Renal cortex interstitium (tissue), 11 donors: ENCODE measurements around the gene SS18L1. TPM values are rescaled to one million over a fixed set of nuclear protein-coding genes. Genes with fewer than 3 reads are reported as not detected.

Experiments used
- DNase-seq, 11 donors: peaks; one replicate each; pipeline ENCODE4 v3.0.0-alpha.2; 2013; ENCODE audit warnings: low read depth in 9 of 11, low spot score in 4 of 11; ENCODE audit errors: extremely low read depth in 1 of 11
- polyA plus RNA-seq, 3 donors: library from polyadenylated mRNA; unstranded; fragments of 120-200 nt; gene quantifications; one replicate each; pipeline ENCODE4 v1.2.1, GENCODE V29; 2013; ENCODE audit not compliant: insufficient read length in 3 of 3

The SS18L1 gene
- polyA plus RNA-seq, 3 donors, result 18.6 to 25.7 (median 19.7) TPM

DNA sequence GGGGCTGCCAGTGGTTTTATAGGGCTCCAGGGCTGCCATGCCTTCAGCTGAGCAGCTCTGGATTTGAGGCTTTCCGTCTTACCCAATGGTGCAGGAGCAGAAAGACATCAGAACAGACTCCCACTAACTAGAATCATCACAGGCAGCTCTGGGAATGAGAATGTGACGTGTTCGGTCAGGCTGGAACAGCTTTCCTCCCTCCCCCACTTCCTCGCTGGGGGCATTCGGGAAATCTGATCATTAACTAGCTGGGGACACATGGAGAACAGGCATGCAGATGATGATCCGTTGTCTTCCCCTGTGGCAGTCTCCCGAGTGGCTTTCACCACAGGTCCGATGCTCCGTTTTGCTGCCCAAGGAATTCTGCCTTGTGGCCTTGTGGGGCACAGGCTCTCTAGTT is 33.7 kb downstream of the SS18L1 start:
- peak in 1 of 11 donors; percentile 37 for DNase-seq

DNA sequence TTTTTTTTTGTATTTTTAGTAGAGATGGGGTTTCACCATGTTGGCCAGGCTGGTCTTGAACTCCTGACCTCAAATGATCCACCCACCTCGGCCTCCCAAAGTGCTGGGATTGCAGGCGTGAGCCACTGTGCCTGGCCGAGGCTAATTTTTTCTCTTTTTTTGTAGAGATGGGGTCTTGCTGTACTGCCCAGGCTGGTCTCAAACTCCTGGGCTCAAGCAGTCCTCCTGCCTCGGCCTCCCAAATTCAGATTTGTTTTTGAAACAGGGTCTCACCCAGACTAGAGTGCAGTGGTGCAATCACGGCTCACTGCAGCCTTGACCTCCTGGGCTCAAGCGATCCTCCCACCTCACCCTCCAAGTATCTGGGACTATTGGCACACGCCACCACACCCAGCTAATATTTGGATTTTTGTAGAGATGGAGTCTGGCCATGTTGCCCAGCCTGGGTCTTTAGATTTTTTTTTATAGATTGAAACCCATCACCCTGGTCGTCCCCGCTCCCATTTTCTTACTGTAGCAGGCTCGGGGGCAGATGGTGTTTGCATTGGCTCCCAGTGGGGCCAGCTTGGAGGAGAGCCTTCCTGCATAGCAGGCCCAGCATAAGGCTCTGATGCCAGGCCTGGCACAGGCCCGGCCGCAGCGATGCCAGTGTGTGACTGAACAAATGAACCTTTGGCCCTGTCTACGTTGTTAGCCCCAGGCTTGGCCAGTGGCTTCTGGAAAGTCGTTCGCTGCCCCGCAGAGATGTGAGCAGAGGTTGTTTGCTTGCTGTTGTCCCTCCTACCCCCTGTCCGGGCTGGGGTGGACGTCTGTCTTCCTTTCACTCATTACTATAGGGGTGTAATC is 35.0 kb downstream of the SS18L1 start:
- DNase-seq, result no peak

GRCh38 chr20:62179162-62179504 is 35.6 kb downstream of the SS18L1 start:
- DNase-seq, result no peak

DNA sequence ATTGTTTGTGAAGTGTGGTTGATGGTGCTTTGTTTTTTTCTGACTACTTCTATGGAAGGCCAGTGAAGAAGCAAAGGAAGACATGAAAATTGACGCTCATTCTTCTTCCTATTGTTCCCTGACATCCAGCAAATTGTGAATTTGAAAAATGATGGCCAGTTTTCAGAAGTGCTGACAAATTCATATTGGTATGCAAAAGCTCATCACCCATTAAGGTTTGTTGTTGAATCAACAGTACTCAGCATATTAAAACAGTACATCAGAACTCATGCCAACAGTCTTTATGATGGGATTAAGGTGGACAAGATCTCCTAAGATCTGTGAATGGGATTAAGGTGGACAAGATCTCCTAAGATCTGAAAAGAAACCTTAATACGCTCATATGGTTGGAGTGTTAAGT is 38.2 kb downstream of the SS18L1 start:
- DNase-seq, result no peak

DNA sequence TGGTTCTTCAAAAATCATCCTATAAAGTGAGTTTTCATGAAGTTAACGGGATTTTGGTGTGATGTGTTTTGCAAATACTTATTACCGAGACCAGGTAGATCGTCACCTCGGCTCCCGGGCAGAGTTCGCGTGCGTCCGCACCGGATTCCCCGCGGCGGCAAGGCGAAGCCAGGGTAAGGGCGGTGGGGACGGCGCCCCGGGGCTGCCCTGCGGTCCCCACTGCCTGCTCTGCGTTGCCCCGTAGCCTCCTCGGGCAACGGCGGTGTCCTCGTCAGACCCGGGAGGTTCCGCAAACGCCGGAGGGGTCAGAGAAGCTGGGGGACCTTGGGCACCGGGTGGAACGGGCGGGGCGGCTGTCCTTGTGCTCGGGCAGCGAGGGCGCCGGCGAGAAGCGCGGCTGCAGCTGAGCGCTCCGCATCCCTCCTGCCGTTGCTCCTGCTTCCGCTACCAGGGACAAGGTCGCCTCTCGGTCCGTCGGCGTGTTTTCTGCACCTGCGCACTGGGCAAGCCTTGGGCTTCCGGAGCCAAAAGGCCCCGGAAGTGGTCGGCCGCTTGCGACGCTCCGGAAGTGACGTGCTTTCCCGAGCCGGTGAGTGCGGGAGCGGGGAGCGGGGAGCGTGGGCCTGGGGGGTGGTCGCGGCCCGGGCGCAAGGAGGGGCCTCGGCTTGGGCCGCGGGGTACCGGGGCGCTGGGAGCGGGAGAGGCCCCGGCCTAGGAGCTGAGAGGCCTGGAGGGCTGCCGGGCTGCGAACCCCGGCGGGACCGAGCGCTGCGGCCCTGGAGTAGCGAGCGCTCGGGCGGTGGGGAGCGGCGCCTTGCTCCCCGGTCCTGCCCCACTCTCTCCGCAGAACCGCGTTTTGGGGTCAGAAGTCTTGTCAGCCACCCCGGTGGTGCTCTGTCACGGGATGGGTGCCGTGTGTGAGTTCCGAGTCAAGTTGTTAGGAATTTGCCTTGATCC is 39.2 kb downstream of the SS18L1 start, which contains the start of gene MTG2:
MTG2 (plus strand) TSS at position 560 of the 957 bp plus-strand sequence. CDS start 10,393 bp downstream, outside the sequence.
- peak; percentile 86 to 96 (median 93) for DNase-seq

GRCh38 chr20:62183426-62184142 is 40.0 kb downstream of the SS18L1 start:
- no peak for DNase-seq

DNA sequence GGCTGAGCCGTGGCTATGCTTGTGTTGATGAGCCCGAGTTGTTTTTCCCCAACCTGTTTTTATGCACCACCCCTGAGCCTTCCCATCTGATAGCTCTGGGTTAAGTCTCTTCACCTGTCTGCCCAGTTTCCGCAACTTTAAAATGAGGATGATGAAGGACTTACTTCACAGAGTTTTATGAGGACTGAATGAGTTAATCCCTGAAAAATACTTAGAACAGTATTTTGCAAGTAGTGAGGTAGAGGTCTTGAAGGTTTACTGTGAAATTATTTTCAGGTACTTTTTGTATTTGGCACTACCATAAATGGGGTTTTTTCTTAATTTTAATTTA is 42.5 kb downstream of the SS18L1 start:
- DNase-seq, result no peak

DNA sequence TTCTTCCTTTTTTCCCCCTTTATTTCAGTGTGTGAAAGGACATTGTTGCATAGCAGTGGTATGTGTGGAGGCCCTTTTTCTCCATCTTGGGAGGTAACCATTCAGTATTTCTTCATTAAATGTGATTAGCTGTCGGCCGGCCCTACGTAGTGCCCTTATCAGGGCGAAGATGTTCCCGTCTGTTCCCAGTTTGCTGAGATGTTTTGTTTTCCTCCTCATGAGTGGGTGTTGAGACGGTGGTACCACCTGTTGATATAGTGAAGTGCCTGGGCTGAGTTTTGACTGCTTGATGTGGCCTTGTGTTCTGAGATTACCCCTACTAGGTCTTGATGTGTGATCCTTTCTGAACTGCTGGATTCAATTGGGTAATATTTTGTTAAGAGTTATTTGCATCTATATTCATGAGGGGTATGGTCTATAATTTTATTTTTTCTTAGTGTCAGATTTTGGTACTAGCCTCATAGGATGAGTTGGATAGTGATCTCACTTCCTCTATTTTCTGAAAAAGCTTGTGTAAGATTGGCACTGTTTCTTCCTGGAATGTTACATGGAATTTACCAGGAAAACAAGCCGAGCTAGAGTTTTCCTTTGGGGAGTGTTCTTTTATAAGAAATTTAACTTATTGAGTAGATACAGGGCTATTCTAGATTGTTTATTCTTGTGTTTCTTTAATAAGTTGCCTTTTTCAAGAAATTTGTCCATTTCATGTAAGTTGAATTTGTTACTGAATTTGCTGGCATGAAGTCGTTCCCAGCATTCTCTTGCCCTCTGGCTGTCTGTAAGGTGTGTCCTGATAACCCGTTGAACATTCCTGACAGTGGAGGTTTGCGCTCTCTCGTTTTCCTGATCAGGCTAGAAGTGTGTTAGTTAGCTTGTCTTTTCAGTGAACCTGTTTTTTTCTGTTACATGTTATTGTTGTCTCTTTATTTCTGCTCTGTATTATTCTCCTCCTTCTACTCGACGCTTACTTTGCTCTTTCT is 43.6 kb downstream of the SS18L1 start:
- DNase-seq, result no peak

DNA sequence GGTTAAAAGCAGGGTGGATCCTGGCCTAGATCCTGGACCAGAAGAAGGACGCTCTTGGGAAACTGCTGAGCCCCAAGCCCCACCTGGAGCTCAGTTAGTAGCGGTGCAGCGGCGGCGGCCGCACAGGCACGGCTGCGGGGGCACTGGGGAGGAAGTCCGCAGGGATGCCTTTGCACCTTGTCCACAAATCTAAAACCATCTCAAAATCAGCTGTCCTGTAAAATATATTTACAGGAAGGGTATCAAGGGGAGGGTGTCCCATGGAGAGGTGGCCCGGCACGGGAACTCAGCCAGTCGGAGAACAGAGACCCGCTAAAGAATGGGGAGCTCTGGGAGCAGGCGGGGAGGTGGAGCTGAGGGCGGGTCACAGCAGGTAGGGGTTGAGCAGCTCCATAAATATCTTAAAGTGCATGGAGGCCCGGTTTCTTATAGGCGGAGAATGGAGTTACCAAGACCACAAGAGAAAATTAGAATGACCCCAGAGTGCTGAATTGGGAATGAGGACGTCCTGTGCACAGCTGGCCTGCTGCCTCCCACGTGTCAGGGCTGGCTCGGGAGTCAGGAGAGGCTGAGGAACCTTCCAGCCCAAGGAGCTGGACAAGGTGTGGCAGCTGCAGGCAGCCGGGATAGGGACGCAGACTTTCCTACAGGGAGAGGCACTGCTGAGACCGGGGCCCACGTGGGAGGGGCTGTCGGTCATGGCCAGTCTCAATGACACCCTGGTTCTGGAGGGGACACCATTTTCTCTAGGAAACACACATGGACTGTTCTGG is 47.3 kb downstream of the SS18L1 start:
- DNase-seq, result no peak

DNA sequence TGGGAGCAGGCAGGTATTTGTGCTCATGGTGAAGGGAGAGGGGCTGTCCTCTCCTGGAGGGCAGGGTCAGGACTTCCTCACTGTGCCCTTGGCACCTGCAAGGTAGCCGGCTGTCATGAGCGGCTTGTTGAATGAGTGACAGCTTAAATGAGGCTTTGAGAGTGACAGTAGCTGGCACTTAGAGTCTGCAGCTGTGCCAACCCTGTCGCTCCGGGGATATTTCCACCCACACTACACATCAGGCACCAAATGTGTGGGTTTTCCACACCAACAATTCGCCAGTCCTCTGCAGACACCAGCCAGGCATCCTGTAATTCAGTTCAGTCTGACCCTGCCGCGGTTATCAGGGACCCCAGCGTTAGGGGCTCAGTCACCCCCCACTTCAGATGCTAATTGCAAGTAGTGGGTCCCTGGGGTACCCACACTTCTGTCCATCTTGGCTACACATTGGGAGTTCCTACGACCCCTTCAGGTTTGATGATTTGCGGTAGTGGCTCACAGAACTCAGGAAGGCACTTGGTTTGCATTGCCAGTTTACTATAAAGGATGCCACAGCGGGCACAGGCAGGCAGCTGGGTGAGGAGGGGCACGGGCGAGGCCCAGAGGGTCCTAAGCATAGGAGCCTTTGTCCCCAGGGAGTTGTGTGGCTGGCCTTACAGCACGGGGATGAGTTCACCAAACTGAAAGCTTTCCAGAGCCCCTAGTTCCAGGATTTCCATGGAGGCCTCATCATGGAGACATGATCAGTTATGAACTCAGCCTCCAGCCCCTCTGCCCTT is 48.4 kb downstream of the SS18L1 start:
- DNase-seq, result no peak

DNA sequence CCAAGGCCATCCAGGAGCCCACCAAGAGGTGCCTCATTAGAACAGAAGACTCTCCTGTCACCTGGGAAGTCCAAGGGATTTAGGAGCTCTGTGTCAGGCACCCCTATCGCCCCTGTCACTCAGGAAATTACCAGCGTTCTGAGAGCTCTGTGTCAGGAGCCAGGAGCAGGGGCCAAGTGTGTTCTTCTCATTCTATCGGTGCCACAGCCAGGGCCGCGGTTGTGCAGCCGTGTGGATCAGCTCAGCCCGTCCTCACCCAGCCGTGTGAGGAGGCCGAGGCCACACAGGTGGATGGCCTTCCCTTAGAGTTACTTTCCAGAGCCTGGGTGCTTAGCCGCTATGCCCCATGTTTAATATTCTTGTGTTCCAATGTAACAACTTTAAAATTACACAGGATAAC is 49.1 kb downstream of the SS18L1 start:
- no peak for DNase-seq

DNA sequence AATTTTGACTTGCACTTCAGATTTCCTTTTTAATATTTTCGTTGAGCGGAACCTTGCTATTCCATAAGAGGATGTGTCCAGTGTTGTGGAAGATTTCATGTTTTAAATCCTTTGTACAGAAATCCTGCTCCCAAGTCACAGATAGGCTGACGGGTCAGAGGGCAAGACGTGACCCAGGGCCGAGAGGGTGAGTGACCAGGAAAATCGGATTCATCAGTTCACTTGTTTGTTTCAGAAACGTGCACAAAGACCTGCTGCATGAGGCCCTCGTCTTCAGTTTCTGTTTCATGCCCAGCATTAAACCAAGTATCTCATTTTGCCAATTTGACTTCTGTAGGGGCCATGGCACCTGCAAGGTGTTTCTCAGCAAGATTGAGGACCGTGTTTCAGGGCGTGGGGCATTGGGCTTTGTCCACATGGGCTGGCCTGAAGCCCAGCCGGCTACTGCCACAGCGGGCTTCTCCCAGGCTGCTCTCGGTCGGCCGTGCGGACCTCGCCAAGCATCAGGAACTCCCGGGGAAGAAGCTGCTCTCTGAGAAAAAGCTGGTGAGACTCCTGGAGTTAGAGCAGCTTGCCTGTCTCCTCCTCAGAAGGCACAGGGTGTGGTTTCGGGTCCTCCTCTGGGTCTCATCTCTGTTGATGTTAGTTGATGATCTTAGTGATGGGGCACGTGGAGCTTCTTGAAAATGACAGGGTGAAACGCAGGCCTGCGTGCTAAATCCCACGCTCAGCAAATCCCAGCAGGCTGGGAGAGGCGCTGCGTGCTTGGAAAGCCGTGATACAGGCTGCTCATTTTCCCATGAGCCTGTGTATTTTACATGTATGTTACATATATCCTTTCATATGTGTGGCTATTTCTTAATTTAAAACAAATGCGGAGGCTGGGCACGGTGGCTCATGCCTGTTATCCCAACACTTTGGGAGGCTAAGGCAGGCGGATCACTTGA is 49.8 kb downstream of the SS18L1 start:
- no peak for DNase-seq

DNA sequence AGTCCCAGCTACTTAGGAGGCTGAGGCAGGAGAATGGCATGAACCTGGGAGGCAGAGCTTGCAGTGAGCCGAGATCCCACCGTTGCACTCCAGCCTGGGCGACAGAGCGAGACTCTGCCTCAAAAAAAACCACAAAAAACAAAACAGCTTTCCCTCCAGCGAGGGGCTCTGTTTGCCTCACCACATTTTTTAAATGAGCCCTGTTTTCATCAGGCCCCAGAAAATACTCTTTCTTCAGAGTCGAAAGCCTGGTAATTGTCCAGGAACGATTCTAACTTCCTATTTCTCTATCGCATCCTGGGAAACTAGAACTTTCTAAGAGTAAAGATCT is 51.5 kb downstream of the SS18L1 start:
- DNase-seq, result no peak

DNA sequence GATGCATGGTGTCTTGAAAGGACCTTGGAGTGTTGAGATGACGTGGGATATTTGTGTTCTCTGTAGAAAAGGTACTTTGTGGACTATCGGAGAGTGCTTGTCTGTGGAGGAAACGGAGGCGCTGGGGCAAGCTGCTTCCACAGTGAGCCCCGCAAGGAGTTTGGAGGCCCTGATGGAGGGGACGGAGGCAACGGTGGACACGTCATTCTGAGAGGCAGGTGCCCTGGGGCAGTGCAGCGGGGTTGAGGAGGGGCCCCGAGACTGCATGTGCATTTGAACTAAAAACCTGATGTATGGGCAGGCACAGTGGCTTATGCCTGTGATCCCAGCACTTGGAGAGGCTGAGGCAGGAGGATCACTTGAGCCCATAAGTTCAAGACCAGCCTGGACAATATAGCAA is 52.2 kb downstream of the SS18L1 start:
- no peak for DNase-seq

- no peak for DNase-seq
These were observed 52.7 kb downstream of the SS18L1 start for GRCh38 chr20:62196286-62196685.

GRCh38 chr20:62197311-62197710 is 53.7 kb downstream of the SS18L1 start:
- no peak for DNase-seq
